GM23248 (cell line): ENCODE measurements around the gene ZNF48. TPM values are rescaled to one million over a fixed set of nuclear protein-coding genes. Genes with fewer than 3 reads are reported as not detected.

Experiments used
- DNase-seq: peaks from one replicate; pipeline ENCODE4 v3.0.0-alpha.2; 2015
- H2AFZ ChIP-seq: fragments of 200-600 bp; sonication (generic); 2 replicates; pipeline ENCODE4 v1.6.1; 2016; ENCODE audit warnings: antibody characterized with exemption
- H3F3A ChIP-seq: fragments of 200-600 bp; sonication (generic); 2 replicates; pipeline ENCODE4 v1.6.1; 2016; ENCODE audit warnings: mild to moderate bottlenecking, antibody characterized with exemption, mixed run types; ENCODE audit not compliant: insufficient read depth
- H3K27ac ChIP-seq: fragments of 200-600 bp; sonication (generic); 2 replicates; pipeline ENCODE4 v1.5.1; 2016; ENCODE audit warnings: mild to moderate bottlenecking
- H3K27me3 ChIP-seq: fragments of 200-600 bp; sonication (generic); replicated peaks from 2 replicates; pipeline ENCODE4 v1.6.1; 2016; ENCODE audit warnings: mild to moderate bottlenecking; ENCODE audit not compliant: insufficient read depth
- H3K36me3 ChIP-seq: fragments of 200-600 bp; sonication (generic); 2 replicates; pipeline ENCODE4 v1.6.1; 2016; ENCODE audit warnings: low read depth, mild to moderate bottlenecking
- H3K4me1 ChIP-seq: fragments of 200-600 bp; sonication (generic); 2 replicates; pipeline ENCODE4 v1.6.1; 2016; ENCODE audit warnings: mild to moderate bottlenecking; ENCODE audit not compliant: insufficient read depth
- H3K4me2 ChIP-seq: fragments of 200-600 bp; sonication (generic); one replicate; pipeline ENCODE4 v1.6.1; 2016; ENCODE audit warnings: mild to moderate bottlenecking; ENCODE audit not compliant: unreplicated experiment
- H3K4me3 ChIP-seq: fragments of 200-600 bp; sonication (generic); 2 replicates; pipeline ENCODE4 v1.5.1; 2016; ENCODE audit warnings: mild to moderate bottlenecking
- H3K79me2 ChIP-seq: fragments of 200-600 bp; sonication (generic); 2 replicates; pipeline ENCODE4 v1.6.1; 2016; ENCODE audit warnings: mild to moderate bottlenecking; ENCODE audit not compliant: insufficient read depth
- H3K9ac ChIP-seq: fragments of 200-600 bp; sonication (generic); 2 replicates; pipeline ENCODE4 v1.6.1; 2016; ENCODE audit warnings: mild to moderate bottlenecking
- H3K9me2 ChIP-seq: fragments of 200-600 bp; sonication (generic); 2 replicates; pipeline ENCODE4 v1.6.1; 2016; ENCODE audit warnings: mixed run types, mild to moderate bottlenecking, moderate library complexity; ENCODE audit not compliant: insufficient read depth
- H3K9me3 ChIP-seq: fragments of 200-600 bp; sonication (generic); one replicate; pipeline ENCODE4 v1.6.1; 2017; ENCODE audit warnings: low read depth
- H4K20me1 ChIP-seq: fragments of 200-600 bp; sonication (generic); 2 replicates; pipeline ENCODE4 v1.6.0; 2016; ENCODE audit not compliant: insufficient read depth
- EZH2 ChIP-seq: fragments of 200-600 bp; sonication (generic); IDR thresholded peaks from 2 replicates; pipeline ENCODE4 v1.6.1; 2018; ENCODE audit warnings: antibody characterized with exemption, mild to moderate bottlenecking; ENCODE audit not compliant: insufficient read depth, poor library complexity, severe bottlenecking
- EZH2phosphoT487 ChIP-seq: fragments of 200-600 bp; sonication (generic); IDR thresholded peaks from 2 replicates; pipeline ENCODE4 v1.6.1; 2018; ENCODE audit warnings: antibody characterized with exemption, moderate library complexity, mild to moderate bottlenecking, low read depth; ENCODE audit not compliant: insufficient read depth
- WGBS, 2 experiments: methylation state at CpG; one replicate each; pipeline ENCODE4 v1.1.6; 2015 to 2017; ENCODE audit warnings: low lambda C conversion rate in 2 of 2, low coverage in 1 of 2; ENCODE audit errors: missing lambda C conversion rate in 2 of 2; 5-methylcytosine and 5-hydroxymethylcytosine counted together
- in situ Hi-C: fragments of 300-500 bp; cut with MboI; formaldehyde crosslinking; loops from 2 replicates; pipeline ENCODE4 v1.15.0; 2020
- polyA plus RNA-seq: library from polyadenylated mRNA; unstranded; fragments of >200 nt; fragmentation: Nextera tagmentation; extraction: Ambion mirVana; gene quantifications from 2 replicates; pipeline ENCODE4 v1.2.1, GENCODE V29; 2016
- total RNA-seq: library from RNA; depleted of rRNA; stranded (reverse); fragments of >200 nt; shearing (Covaris generic); gene quantifications from 2 replicates; pipeline ENCODE4 v1.2.3, GENCODE V29; 2014

ZNF48 gene
- total and polyA plus RNA-seq, 2 experiments from 2014 or later = 0.81 to 16.2 TPM

DNA sequence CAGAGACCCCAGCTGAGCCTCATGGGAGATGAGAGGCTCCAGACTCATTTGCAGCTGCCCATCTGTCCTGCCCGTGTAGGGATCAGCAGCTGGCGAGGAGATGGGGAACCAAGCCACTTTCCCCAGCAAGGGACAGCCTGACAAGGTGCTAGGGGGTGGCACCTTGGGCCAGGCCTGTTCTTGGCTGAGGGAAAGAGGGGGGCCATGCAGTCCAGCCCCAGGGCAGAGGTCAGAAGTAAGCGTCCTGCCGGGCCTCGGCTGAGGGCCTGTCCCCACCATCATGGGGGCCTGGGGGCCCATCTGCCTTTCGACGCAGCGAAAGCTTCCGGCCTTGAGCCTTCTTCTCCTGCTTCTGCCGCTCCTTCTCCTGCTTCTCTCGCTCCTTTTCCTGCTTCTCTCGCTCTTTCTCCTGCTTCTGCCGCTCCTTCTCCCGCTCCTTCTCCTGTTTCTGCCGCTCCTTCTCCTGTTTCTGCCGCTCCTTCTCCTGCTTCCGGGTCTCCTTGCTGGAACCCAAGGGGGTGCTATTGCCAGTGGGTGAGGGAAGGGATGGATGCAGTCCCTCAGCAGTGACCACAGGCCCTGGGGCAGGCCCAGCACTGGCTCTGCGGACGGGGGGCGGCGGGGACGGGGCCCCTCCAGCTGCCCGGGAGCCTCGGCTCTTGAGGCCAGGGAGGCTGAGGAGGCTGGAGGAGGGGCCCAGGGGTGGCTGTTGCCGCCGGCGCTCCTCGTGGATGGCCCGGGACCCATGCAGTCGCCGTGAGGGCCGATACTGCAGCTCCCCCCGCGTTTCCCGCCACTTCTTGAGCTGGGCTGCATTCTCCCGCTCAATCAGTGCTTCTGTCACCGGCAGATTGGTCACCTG is 37.3 kb upstream of the ZNF48 start:
- WGBS, 2 experiments = 84% methylated on average over 19 to 34 of the region's 37 CpGs
- in situ Hi-C loops = no loop called here

DNA sequence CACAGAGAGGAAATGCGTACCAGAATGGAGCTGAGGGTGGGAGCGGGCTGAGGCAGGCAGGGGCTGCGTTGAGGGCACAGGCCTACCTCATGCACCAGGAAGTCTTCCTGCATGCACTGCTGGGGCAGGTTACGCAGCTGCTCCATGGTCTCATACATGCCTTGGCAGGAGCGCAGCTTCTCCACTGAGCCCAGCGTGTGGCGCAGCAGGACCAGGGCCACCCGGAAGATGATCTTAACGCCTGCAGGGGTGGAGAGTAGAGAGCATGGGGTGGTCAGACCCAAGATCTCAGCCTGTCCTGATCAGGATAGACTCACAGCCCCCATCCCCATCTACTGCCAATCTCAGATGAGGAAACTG is 36.7 kb upstream of the ZNF48 start:
- Histone ChIP-seq H3K4me2 (no peak overlapping the region), H3F3A (0 out of 2 replicates have a peak, but pooled peaks cover 15% of the 10 kb centered on the region), H3K9me2 (no peaks in the 10 kb centered on the region), H4K20me1 (no peaks in the 10 kb centered on the region), H3K27me3 (no peaks in the 10 kb centered on the region), H3K27ac (no peak overlapping the region), H3K79me2 (peaks cover 66% of the 10 kb centered on the region), H3K4me1 (peaks cover 16% of the 10 kb centered on the region), H3K4me3 (no peak overlapping the region), H2AFZ (no peak overlapping the region), H3K9me3 (no peaks in the 10 kb centered on the region), H3K9ac (no peak overlapping the region), H3K36me3 (peaks cover 5% of the 10 kb centered on the region; the same call in 1 of the 2 replicates)
- WGBS, 2 experiments = 83 to 88% methylated on average over 9 of the region's 9 CpGs
- in situ Hi-C loops = no loop called here
- DNase-seq = no peak
- TF ChIP-seq EZH2 = no peak
- no peak for TF ChIP-seq EZH2phosphoT487

More for the DNA sequence above, 37.3 kb upstream of the ZNF48 start:
- Histone ChIP-seq H3K9me3 (no peaks in the 10 kb centered on the region), H3K9me2 (no peaks in the 10 kb centered on the region), H3K36me3 (no peaks in the 10 kb centered on the region; the same call in 1 of the 2 replicates), H3K9ac (no peak overlapping the region), H3K4me3 (no peak overlapping the region), H3K79me2 (peaks cover 64% of the 10 kb centered on the region), H3K27ac (no peak overlapping the region), H4K20me1 (no peaks in the 10 kb centered on the region), H3K27me3 (no peaks in the 10 kb centered on the region), H2AFZ (no peak overlapping the region), H3K4me2 (no peak overlapping the region), H3F3A (peaks cover 16% of the 10 kb centered on the region; the same call in 1 of the 2 replicates), H3K4me1 (peaks cover 16% of the 10 kb centered on the region)
- TF ChIP-seq EZH2 (no peak), EZH2phosphoT487 (no peak)
- no peak for DNase-seq

DNA sequence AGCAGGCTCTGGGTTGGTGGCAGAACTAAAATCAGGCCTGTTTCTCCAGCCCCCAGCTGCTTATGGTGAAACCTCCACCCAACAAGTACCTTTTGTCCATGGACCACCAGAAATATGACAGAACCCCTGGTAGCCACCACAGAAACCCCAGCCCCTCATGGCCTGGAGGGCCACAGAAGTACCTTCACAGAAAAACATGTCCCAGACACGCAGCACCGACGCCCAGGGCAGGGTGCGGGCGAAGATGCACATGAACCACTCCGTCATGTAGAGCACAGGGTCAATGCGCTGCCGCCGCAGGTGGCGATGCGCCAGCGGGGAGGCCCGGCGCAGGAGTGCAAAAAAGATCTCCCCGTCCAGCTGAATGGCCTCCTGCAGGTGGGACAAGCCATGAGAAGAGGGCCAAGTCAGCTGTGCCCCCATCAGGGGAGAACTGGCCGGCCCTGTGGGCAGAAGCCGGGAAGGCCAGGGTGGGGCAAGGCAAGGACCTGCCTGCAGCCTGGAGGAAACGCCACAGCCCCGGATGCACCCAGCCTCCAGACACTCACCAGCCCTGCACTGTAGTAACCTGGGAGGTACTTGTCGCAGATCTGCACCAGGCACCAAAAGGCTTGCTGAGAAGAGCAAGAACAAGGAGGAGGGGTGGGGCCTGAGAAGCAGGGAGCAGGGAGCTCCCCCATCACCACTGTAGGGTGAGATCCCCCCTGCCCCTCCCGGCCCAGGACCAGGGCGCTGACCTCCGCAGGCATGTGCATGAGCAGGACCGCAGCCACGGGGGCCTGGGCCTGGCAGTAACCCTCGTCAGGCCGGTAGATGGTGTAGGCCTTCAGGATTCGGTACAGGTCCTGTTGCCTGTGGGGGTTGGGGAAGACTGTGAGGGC is 36.0 kb upstream of the ZNF48 start:
- no peak for DNase-seq
- Histone ChIP-seq H3K4me2 (no peak overlapping the region), H3K4me1 (peaks cover 10% of the 10 kb centered on the region), H3K27ac (no peak overlapping the region), H4K20me1 (no peaks in the 10 kb centered on the region), H3K36me3 (peaks cover 7% of the 10 kb centered on the region; the same call in 1 of the 2 replicates), H2AFZ (no peak overlapping the region), H3K9ac (no peak overlapping the region), H3K4me3 (no peak overlapping the region), H3K27me3 (no peaks in the 10 kb centered on the region), H3F3A (0 out of 2 replicates have a peak, but pooled peaks cover 15% of the 10 kb centered on the region), H3K79me2 (peaks cover 66% of the 10 kb centered on the region), H3K9me2 (no peaks in the 10 kb centered on the region), H3K9me3 (no peaks in the 10 kb centered on the region)
- in situ Hi-C loops = no loop called here
- TF ChIP-seq EZH2phosphoT487 = no peak
- no peak for TF ChIP-seq EZH2
- WGBS, 2 experiments = 90 to 93% methylated on average over 28 of the region's 28 CpGs

DNA sequence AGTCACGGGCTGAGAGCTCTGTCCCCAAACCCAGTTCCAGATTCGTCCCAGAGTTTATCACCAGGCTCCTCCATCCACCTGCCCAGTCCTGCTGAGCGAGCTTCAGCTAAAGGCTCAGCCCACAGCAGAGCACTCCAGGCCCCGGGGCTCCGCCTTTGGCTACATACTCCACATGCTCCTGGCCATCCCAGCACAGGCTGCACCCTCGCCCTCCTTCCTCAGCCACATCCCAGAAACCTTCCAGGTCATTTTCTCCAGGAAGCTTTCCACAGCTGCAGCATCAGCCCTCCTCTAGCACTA is 35.4 kb upstream of the ZNF48 start:
- H3K4me1 ChIP-seq = peaks cover 9% of the 10 kb centered on the region
- no peak overlapping the region for H2AFZ ChIP-seq
- no peaks in the 10 kb centered on the region for H3K9me2 ChIP-seq
- no peak for TF ChIP-seq EZH2
- no peak for TF ChIP-seq EZH2phosphoT487
- H3K4me2 ChIP-seq = no peak overlapping the region
- WGBS, 2 experiments = 77 to 83% methylated on average over 6 of the region's 6 CpGs
- H3K36me3 ChIP-seq = peaks cover 7% of the 10 kb centered on the region; the same call in 1 of the 2 replicates
- peaks cover 66% of the 10 kb centered on the region for H3K79me2 ChIP-seq
- DNase-seq = no peak
- H3K27ac ChIP-seq = no peak overlapping the region
- H4K20me1 ChIP-seq = no peaks in the 10 kb centered on the region
- no peaks in the 10 kb centered on the region for H3K27me3 ChIP-seq
- in situ Hi-C loops = no loop called here
- H3K9me3 ChIP-seq = no peaks in the 10 kb centered on the region
- no peak overlapping the region for H3K9ac ChIP-seq
- H3K4me3 ChIP-seq = no peak overlapping the region
- H3F3A ChIP-seq = 0 out of 2 replicates have a peak, but pooled peaks cover 15% of the 10 kb centered on the region
